PC-3 (cell line): Measurements from ENCODE around the gene NR2C2AP. TPM values are rescaled to one million over a fixed set of nuclear protein-coding genes. Genes with fewer than 3 reads are reported as not detected.

ENCODE experiments used
- ATAC-seq: fragments of 200-7000 bp; cut with Tn5 transposase; 2 replicates; pipeline ENCODE4 v1.9.1; 2020; ENCODE audit warnings: mild to moderate bottlenecking, moderate library complexity
- BruUV-seq: library from RNA; stranded (reverse); fragments of 400-500 nt; replicated peaks from 2 replicates; lab custom pipeline; 2021; lab: Mats Ljungman, UMichigan
- CTCF ChIA-PET: fragments of 300-600 bp; sonication (Branson Sonifier 250); formaldehyde crosslinking; loops from one replicate; lab custom pipeline; 2022; ENCODE audit warnings: antibody characterized with exemption; lab: Charles Lee
- POLR2A ChIA-PET: fragments of 300-600 bp; sonication (Branson Sonifier 250); formaldehyde crosslinking; loops from one replicate; lab custom pipeline; 2022; ENCODE audit warnings: antibody characterized with exemption; ENCODE audit not compliant: unreplicated experiment; lab: Charles Lee
- DNase-seq: peaks from one replicate; pipeline ENCODE4 v3.0.0-alpha.2; 2015
- H2AFZ ChIP-seq: fragments of 300-600 bp; sonication (generic); 2 replicates; pipeline ENCODE4 v1.6.0; 2016; ENCODE audit warnings: antibody characterized with exemption, low read length
- H3F3A ChIP-seq: fragments of 300-600 bp; sonication (generic); one replicate; pipeline ENCODE4 v1.6.0; 2017; ENCODE audit warnings: antibody characterized with exemption, low read length, control low read depth, mild to moderate bottlenecking; ENCODE audit not compliant: unreplicated experiment
- H3K27ac ChIP-seq: fragments of 300-600 bp; sonication (generic); 2 replicates; pipeline ENCODE4 v1.5.1; 2016; ENCODE audit warnings: mild to moderate bottlenecking, low read length
- H3K27me3 ChIP-seq: fragments of 300-600 bp; sonication (generic); 2 replicates; pipeline ENCODE4 v1.6.1; 2016; ENCODE audit warnings: low read length, mixed read lengths
- H3K36me3 ChIP-seq: fragments of 300-600 bp; sonication (generic); 2 replicates; pipeline ENCODE4 v1.6.1; 2016; ENCODE audit warnings: low read depth, mixed run types, low read length, mixed read lengths
- H3K4me1 ChIP-seq: fragments of 300-600 bp; sonication (generic); 2 replicates; pipeline ENCODE4 v1.5.1; 2016; ENCODE audit warnings: low read length; ENCODE audit not compliant: insufficient read depth
- H3K4me2 ChIP-seq: fragments of 300-600 bp; sonication (generic); 2 replicates; pipeline ENCODE4 v1.6.0; 2016; ENCODE audit warnings: low read length
- H3K4me3 ChIP-seq: fragments of 300-600 bp; sonication (generic); 2 replicates; pipeline ENCODE4 v1.5.1; 2016; ENCODE audit warnings: mild to moderate bottlenecking, low read length, mixed read lengths
- H3K79me2 ChIP-seq: fragments of 300-600 bp; sonication (generic); 2 replicates; pipeline ENCODE4 v1.6.1; 2017; ENCODE audit warnings: low read length, mixed read lengths
- H3K9ac ChIP-seq: fragments of 300-600 bp; sonication (generic); 2 replicates; pipeline ENCODE4 v1.6.0; 2016; ENCODE audit warnings: mild to moderate bottlenecking, low read length
- H3K9me2 ChIP-seq: fragments of 300-600 bp; sonication (generic); replicated peaks from 2 replicates; pipeline ENCODE4 v1.6.1; 2016; ENCODE audit warnings: mixed run types, low read length, mixed read lengths
- H3K9me3 ChIP-seq: fragments of 300-600 bp; sonication (generic); 2 replicates; pipeline ENCODE4 v1.6.1; 2016; ENCODE audit warnings: low read length, mixed read lengths
- H4K20me1 ChIP-seq: fragments of 300-600 bp; sonication (generic); 2 replicates; pipeline ENCODE4 v1.6.1; 2016; ENCODE audit warnings: low read length, mixed read lengths
- CTCF ChIP-seq: fragments of 300-600 bp; sonication (generic); conservative IDR thresholded peaks from 2 replicates; pipeline ENCODE4 v1.5.1; 2017; ENCODE audit warnings: antibody characterized with exemption, low read depth, mild to moderate bottlenecking, low read length
- EZH2 ChIP-seq: fragments of 300-600 bp; sonication (generic); IDR thresholded peaks from one replicate; pipeline ENCODE4 v1.6.1; 2017; ENCODE audit warnings: antibody characterized with exemption, mild to moderate bottlenecking, low read length; ENCODE audit not compliant: unreplicated experiment
- EZH2phosphoT487 ChIP-seq: fragments of 300-600 bp; sonication (generic); IDR thresholded peaks from 2 replicates; pipeline ENCODE4 v1.6.1; 2018; ENCODE audit warnings: mild to moderate bottlenecking, antibody characterized with exemption, low read length, borderline replicate concordance
- intact Hi-C: fragments of 100-400 bp; cut with micrococcal nuclease; formaldehyde crosslinking; loops from 2 replicates; pipeline ENCODE4 v1.9.0; 2023
- total RNA-seq: library from RNA; depleted of rRNA; stranded (reverse); fragments of >200 nt; gene quantifications from 2 replicates; pipeline ENCODE4 v1.2.3, GENCODE V29; 2014

Gene NR2C2AP
- total RNA-seq, 1 experiment from 2014 or later = 39.3 TPM

GRCh38 chr19:19230999-19231398, 27.8 kb upstream of the NR2C2AP start:
- CTCF ChIA-PET = no interaction called here
- no peak for TF ChIP-seq EZH2
- no peak for TF ChIP-seq EZH2phosphoT487
- TF ChIP-seq CTCF = no peak
- H3K27ac ChIP-seq = no peak overlapping the region
- H3K9ac ChIP-seq = no peak overlapping the region
- no peaks in the 10 kb centered on the region for H3K36me3 ChIP-seq
- H3K9me2 ChIP-seq = no peaks in the 10 kb centered on the region
- BruUV-seq = no TSS peak
- intact Hi-C loops = no loop called here
- no peaks in the 10 kb centered on the region for H3F3A ChIP-seq
- no peaks in the 10 kb centered on the region for H3K79me2 ChIP-seq
- H3K27me3 ChIP-seq = no peaks in the 10 kb centered on the region
- ATAC-seq = no peak
- H3K4me3 ChIP-seq = no peak overlapping the region
- POLR2A ChIA-PET = no interaction called here
- no peaks in the 10 kb centered on the region for H3K4me1 ChIP-seq
- H3K9me3 ChIP-seq = peaks cover 8% of the 10 kb centered on the region
- H4K20me1 ChIP-seq = no peaks in the 10 kb centered on the region
- no peak overlapping the region for H3K4me2 ChIP-seq
- DNase-seq = no peak
- no peak overlapping the region for H2AFZ ChIP-seq

GRCh38 chr19:19229701-19230100, 26.5 kb upstream of the NR2C2AP start:
- DNase-seq = no peak
- peaks cover 4% of the 10 kb centered on the region for H3K9me3 ChIP-seq
- H3K79me2 ChIP-seq = no peaks in the 10 kb centered on the region
- no peaks in the 10 kb centered on the region; the same call in 1 of the 2 replicates for H3K4me1 ChIP-seq
- intact Hi-C loops = no loop called here
- 0 out of 2 replicates have a peak, but pooled peaks cover 2% of the 10 kb centered on the region for H3K27me3 ChIP-seq
- TF ChIP-seq EZH2phosphoT487 = no peak
- no peak for TF ChIP-seq CTCF
- TF ChIP-seq EZH2 = no peak
- BruUV-seq = no TSS peak
- no peaks in the 10 kb centered on the region for H3F3A ChIP-seq
- ChIA-PET POLR2A (no interaction called here), CTCF (no interaction called here)
- no peaks in the 10 kb centered on the region for H4K20me1 ChIP-seq
- no peaks in the 10 kb centered on the region for H3K9me2 ChIP-seq
- no peak overlapping the region for H3K4me3 ChIP-seq
- no peak overlapping the region for H2AFZ ChIP-seq
- H3K4me2 ChIP-seq = no peak overlapping the region
- H3K27ac ChIP-seq = no peak overlapping the region
- ATAC-seq = no peak
- H3K9ac ChIP-seq = no peak overlapping the region
- no peaks in the 10 kb centered on the region for H3K36me3 ChIP-seq

- Histone ChIP-seq H3K4me1 (no peaks in the 10 kb centered on the region; the same call in 1 of the 2 replicates), H3K9me3 (no peaks in the 10 kb centered on the region), H3K4me3 (no peak overlapping the region), H3K27ac (no peak overlapping the region), H3K9ac (no peak overlapping the region), H2AFZ (no peak overlapping the region), H4K20me1 (no peaks in the 10 kb centered on the region), H3K9me2 (no peaks in the 10 kb centered on the region), H3K27me3 (0 out of 2 replicates have a peak, but pooled peaks cover 4% of the 10 kb centered on the region), H3K4me2 (no peak overlapping the region), H3K79me2 (no peaks in the 10 kb centered on the region), H3K36me3 (no peaks in the 10 kb centered on the region), H3F3A (no peaks in the 10 kb centered on the region)
- ChIA-PET CTCF (no interaction called here), POLR2A (no interaction called here)
- no peak for DNase-seq
- intact Hi-C loops = no loop called here
- no peak for ATAC-seq
- no TSS peak for BruUV-seq
- TF ChIP-seq EZH2phosphoT487 (no peak), CTCF (no peak), EZH2 (no peak)
Observed at GRCh38 chr19:19227217-19227616, 24.0 kb upstream of the NR2C2AP start.
